ENCODE results near the gene CTNNA3. TPM values are rescaled to one million over a fixed set of nuclear protein-coding genes. Genes with fewer than 3 reads are reported as not detected.

CTNNA3 gene
- polyA plus RNA-seq, 1 donor from 2014 or later: 0.14 TPM

DNA sequence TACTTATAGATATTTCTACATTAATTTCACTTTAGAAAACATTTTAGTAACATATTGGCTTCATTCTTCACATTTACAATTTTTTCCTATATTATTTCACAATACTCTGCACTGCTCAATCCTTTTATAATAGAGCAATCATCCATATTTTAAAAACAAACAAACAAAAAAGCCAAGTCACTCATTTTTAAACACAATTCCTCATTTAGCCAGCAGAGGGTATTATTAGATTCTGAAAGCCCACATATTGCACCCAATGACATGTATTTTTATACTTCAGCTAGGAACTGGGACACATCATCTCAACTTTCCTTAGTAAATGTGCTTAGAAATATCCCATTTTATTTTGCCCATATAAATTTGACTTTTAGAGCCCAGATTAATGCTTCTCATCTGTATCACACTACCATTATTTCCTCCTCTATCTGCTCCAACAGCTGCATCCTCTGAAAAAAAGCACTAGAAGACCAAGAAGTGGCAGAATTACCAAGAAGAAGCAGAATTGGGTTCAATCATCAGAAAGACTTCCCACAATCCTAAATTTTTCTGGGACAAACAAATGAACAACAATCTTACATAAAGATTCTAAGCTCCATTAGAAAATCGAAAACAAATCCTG lies 29.5 kb downstream of the CTNNA3 start:
- H4K20me1 ChIP-seq (ENCODE audit: insufficient read depth): no peaks in the 10 kb centered on the region
- H3K79me2 ChIP-seq (replicated peaks; ENCODE audit: insufficient read depth, low read length): no peaks in the 10 kb centered on the region
- H3K27ac ChIP-seq (ENCODE audit: low read length): no peak overlapping the region
- TF ChIP-seq TAF1 (IDR thresholded peaks at IDR 0.05; ENCODE audit: low read depth) (no peak), POLR2AphosphoS5 (IDR thresholded peaks at IDR 0.05) (no peak), MXI1 (conservative IDR thresholded peaks at IDR 0.05; ENCODE audit: poor library complexity, severe bottlenecking) (no peak), SMC3 (conservative IDR thresholded peaks at IDR 0.05; ENCODE audit: poor library complexity) (peak; percentile 69), RAD21 (conservative IDR thresholded peaks at IDR 0.05) (peak; percentile 57), EP300 (conservative IDR thresholded peaks at IDR 0.05; ENCODE audit: poor library complexity, severe bottlenecking) (no peak), EZH2 (IDR thresholded peaks at IDR 0.05; ENCODE audit: borderline replicate concordance, insufficient read depth, low read length, poor library complexity, severe bottlenecking) (no peak)
- TF ChIP-seq, protein P1, sequence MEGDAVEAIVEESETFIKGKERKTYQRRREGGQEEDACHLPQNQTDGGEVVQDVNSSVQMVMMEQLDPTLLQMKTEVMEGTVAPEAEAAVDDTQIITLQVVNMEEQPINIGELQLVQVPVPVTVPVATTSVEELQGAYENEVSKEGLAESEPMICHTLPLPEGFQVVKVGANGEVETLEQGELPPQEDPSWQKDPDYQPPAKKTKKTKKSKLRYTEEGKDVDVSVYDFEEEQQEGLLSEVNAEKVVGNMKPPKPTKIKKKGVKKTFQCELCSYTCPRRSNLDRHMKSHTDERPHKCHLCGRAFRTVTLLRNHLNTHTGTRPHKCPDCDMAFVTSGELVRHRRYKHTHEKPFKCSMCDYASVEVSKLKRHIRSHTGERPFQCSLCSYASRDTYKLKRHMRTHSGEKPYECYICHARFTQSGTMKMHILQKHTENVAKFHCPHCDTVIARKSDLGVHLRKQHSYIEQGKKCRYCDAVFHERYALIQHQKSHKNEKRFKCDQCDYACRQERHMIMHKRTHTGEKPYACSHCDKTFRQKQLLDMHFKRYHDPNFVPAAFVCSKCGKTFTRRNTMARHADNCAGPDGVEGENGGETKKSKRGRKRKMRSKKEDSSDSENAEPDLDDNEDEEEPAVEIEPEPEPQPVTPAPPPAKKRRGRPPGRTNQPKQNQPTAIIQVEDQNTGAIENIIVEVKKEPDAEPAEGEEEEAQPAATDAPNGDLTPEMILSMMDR (IDR thresholded peaks at IDR 0.05; ENCODE audit: poor library complexity, severe bottlenecking): peak; percentile 62
- TF ChIP-seq, protein P2, sequence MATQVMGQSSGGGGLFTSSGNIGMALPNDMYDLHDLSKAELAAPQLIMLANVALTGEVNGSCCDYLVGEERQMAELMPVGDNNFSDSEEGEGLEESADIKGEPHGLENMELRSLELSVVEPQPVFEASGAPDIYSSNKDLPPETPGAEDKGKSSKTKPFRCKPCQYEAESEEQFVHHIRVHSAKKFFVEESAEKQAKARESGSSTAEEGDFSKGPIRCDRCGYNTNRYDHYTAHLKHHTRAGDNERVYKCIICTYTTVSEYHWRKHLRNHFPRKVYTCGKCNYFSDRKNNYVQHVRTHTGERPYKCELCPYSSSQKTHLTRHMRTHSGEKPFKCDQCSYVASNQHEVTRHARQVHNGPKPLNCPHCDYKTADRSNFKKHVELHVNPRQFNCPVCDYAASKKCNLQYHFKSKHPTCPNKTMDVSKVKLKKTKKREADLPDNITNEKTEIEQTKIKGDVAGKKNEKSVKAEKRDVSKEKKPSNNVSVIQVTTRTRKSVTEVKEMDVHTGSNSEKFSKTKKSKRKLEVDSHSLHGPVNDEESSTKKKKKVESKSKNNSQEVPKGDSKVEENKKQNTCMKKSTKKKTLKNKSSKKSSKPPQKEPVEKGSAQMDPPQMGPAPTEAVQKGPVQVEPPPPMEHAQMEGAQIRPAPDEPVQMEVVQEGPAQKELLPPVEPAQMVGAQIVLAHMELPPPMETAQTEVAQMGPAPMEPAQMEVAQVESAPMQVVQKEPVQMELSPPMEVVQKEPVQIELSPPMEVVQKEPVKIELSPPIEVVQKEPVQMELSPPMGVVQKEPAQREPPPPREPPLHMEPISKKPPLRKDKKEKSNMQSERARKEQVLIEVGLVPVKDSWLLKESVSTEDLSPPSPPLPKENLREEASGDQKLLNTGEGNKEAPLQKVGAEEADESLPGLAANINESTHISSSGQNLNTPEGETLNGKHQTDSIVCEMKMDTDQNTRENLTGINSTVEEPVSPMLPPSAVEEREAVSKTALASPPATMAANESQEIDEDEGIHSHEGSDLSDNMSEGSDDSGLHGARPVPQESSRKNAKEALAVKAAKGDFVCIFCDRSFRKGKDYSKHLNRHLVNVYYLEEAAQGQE (IDR thresholded peaks at IDR 0.05; ENCODE audit: borderline replicate concordance): no peak
- H3K9me2 ChIP-seq (ENCODE audit: insufficient read depth, low read length): no peaks in the 10 kb centered on the region
- H3K27me3 ChIP-seq (ENCODE audit: insufficient read depth, low read depth, low read length): no peaks in the 10 kb centered on the region
- no peaks in the 10 kb centered on the region for H3K36me3 ChIP-seq (ENCODE audit: insufficient read depth, low read length)
- no peaks in the 10 kb centered on the region for H3K9me3 ChIP-seq (ENCODE audit: low read length)
- H2AFZ ChIP-seq (ENCODE audit: low read depth, low read length): no peak overlapping the region
- H3K4me2 ChIP-seq (ENCODE audit: low read length): no peak overlapping the region
- no peak overlapping the region for H3K9ac ChIP-seq (ENCODE audit: low read length)
- H3F3A ChIP-seq (ENCODE audit: insufficient read depth, low read length, poor library complexity, severe bottlenecking): no peaks in the 10 kb centered on the region
- H3K4me3 ChIP-seq (ENCODE audit: low read length): no peak overlapping the region

DNA sequence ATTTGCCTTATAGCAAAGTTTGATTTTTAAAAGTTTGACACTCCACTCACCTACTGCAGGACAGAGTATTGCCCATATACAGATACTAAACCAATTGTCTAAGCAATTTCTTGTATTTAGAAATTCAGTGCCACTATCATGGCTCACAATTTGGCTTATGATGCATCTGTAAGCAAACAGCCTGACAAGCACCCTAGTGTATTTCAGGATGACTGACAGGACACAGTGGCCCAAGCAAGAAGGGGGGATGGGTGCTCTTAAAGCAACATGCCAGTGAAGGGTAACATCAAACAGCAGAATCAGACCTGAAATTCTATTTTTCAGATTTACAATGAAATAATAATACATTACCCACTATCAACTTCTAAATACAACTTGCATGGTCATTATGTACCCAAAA lies 30.5 kb downstream of the CTNNA3 start:
- Histone ChIP-seq H2AFZ (ENCODE audit: low read depth, low read length) (no peak overlapping the region), H3K9ac (ENCODE audit: low read length) (no peak overlapping the region), H3F3A (ENCODE audit: insufficient read depth, low read length, poor library complexity, severe bottlenecking) (no peaks in the 10 kb centered on the region), H3K4me2 (ENCODE audit: low read length) (no peak overlapping the region), H3K9me2 (ENCODE audit: insufficient read depth, low read length) (no peaks in the 10 kb centered on the region), H3K79me2 (replicated peaks; ENCODE audit: insufficient read depth, low read length) (no peaks in the 10 kb centered on the region), H3K36me3 (ENCODE audit: insufficient read depth, low read length) (no peaks in the 10 kb centered on the region), H3K4me3 (ENCODE audit: low read length) (no peak overlapping the region), H3K9me3 (ENCODE audit: low read length) (no peaks in the 10 kb centered on the region), H3K27me3 (ENCODE audit: insufficient read depth, low read depth, low read length) (no peaks in the 10 kb centered on the region), H4K20me1 (ENCODE audit: insufficient read depth) (no peaks in the 10 kb centered on the region), H3K27ac (ENCODE audit: low read length) (no peak overlapping the region)
- no peak for TF ChIP-seq TAF1 (IDR thresholded peaks at IDR 0.05; ENCODE audit: low read depth)
- no peak for TF ChIP-seq EZH2 (IDR thresholded peaks at IDR 0.05; ENCODE audit: borderline replicate concordance, insufficient read depth, low read length, poor library complexity, severe bottlenecking)
- TF ChIP-seq, protein P2 (IDR thresholded peaks at IDR 0.05; ENCODE audit: borderline replicate concordance): no peak
- no peak for TF ChIP-seq EP300 (conservative IDR thresholded peaks at IDR 0.05; ENCODE audit: poor library complexity, severe bottlenecking)
- TF ChIP-seq SMC3 (conservative IDR thresholded peaks at IDR 0.05; ENCODE audit: poor library complexity): no peak
- TF ChIP-seq, protein P1 (IDR thresholded peaks at IDR 0.05; ENCODE audit: poor library complexity, severe bottlenecking): no peak
- TF ChIP-seq RAD21 (conservative IDR thresholded peaks at IDR 0.05): no peak
- no peak for TF ChIP-seq MXI1 (conservative IDR thresholded peaks at IDR 0.05; ENCODE audit: poor library complexity, severe bottlenecking)
- TF ChIP-seq POLR2AphosphoS5 (IDR thresholded peaks at IDR 0.05): no peak
